Hepatocyte (in vitro differentiated cells): ENCODE results near the gene APOL1. TPM values are rescaled to one million over a fixed set of nuclear protein-coding genes. Genes with fewer than 3 reads are reported as not detected.

Experiments
- DNase-seq: peaks from one replicate; pipeline ENCODE4 v3.0.0-alpha.2; 2016; ENCODE audit warnings: low spot score
- H2AFZ ChIP-seq: fragments of 200-600 bp; sonication (generic); 2 replicates; pipeline ENCODE4 v1.6.0; 2016; ENCODE audit warnings: antibody characterized with exemption, mild to moderate bottlenecking
- H3K27ac ChIP-seq: fragments of 200-600 bp; sonication (generic); 2 replicates; pipeline ENCODE4 v1.5.1; 2016; ENCODE audit warnings: mild to moderate bottlenecking
- H3K27me3 ChIP-seq: fragments of 200-600 bp; sonication (generic); 2 replicates; pipeline ENCODE4 v1.6.1; 2016
- H3K36me3 ChIP-seq: fragments of 200-600 bp; sonication (generic); replicated peaks from 2 replicates; pipeline ENCODE4 v1.5.1; 2016; ENCODE audit warnings: low read depth; ENCODE audit not compliant: insufficient read depth
- H3K4me1 ChIP-seq: fragments of 200-600 bp; sonication (generic); 2 replicates; pipeline ENCODE4 v1.5.1; 2016; ENCODE audit warnings: mild to moderate bottlenecking, moderate library complexity; ENCODE audit not compliant: insufficient read depth
- H3K4me2 ChIP-seq: fragments of 200-600 bp; sonication (generic); 2 replicates; pipeline ENCODE4 v1.6.0; 2016
- H3K4me3 ChIP-seq: fragments of 200-600 bp; sonication (generic); 2 replicates; pipeline ENCODE4 v1.5.1; 2016; ENCODE audit warnings: mild to moderate bottlenecking
- H3K79me2 ChIP-seq: fragments of 200-600 bp; sonication (generic); 2 replicates; pipeline ENCODE4 v1.6.0; 2017; ENCODE audit warnings: mild to moderate bottlenecking
- H3K9me2 ChIP-seq: fragments of 200-600 bp; sonication (generic); replicated peaks from 2 replicates; pipeline ENCODE4 v1.6.0; 2017; ENCODE audit warnings: mild to moderate bottlenecking; ENCODE audit not compliant: insufficient read depth
- H3K9me3 ChIP-seq: fragments of 200-600 bp; sonication (generic); 2 replicates; pipeline ENCODE4 v1.5.1; 2016; ENCODE audit warnings: low read depth, mild to moderate bottlenecking
- H4K20me1 ChIP-seq: fragments of 200-600 bp; sonication (generic); 2 replicates; pipeline ENCODE4 v1.6.0; 2016; ENCODE audit warnings: mild to moderate bottlenecking; ENCODE audit not compliant: insufficient read depth, poor library complexity, severe bottlenecking
- CTCF ChIP-seq: fragments of 200-600 bp; sonication (generic); IDR thresholded peaks from 2 replicates; pipeline ENCODE4 v1.5.1; 2016; ENCODE audit warnings: antibody characterized with exemption, mild to moderate bottlenecking; ENCODE audit not compliant: poor library complexity
- EZH2 ChIP-seq: fragments of 200-600 bp; sonication (generic); IDR thresholded peaks from 2 replicates; pipeline ENCODE4 v1.6.1; 2016; ENCODE audit warnings: antibody characterized with exemption, mild to moderate bottlenecking, borderline replicate concordance
- EZH2phosphoT487 ChIP-seq: fragments of 200-600 bp; sonication (generic); IDR thresholded peaks from one replicate; pipeline ENCODE4 v1.6.1; 2018; ENCODE audit warnings: antibody characterized with exemption, mild to moderate bottlenecking, low read depth, moderate library complexity; ENCODE audit not compliant: unreplicated experiment, severe bottlenecking
- WGBS: methylation state at CpG from one replicate; pipeline ENCODE4 v1.1.6; 2016; ENCODE audit warnings: low lambda C conversion rate; ENCODE audit errors: missing lambda C conversion rate; 5-methylcytosine and 5-hydroxymethylcytosine counted together
- polyA plus RNA-seq: library from polyadenylated mRNA; unstranded; fragments of >200 nt; fragmentation: Nextera tagmentation; extraction: Ambion mirVana; gene quantifications from 2 replicates; pipeline ENCODE4 v1.2.1, GENCODE V29; 2016
- total RNA-seq: library from RNA; depleted of rRNA; stranded (reverse); fragments of >200 nt; gene quantifications from 2 replicates; pipeline ENCODE4 v1.2.3, GENCODE V29; 2014

The APOL1 gene
- total and polyA plus RNA-seq, 2 experiments from 2014 or later, result 6.4 to 7.3 TPM

GRCh38 chr22:36210224-36210623 lies 42.7 kb upstream of the APOL1 start:
- Histone ChIP-seq H3K36me3 (no peaks in the 10 kb centered on the region), H3K4me1 (no peaks in the 10 kb centered on the region), H4K20me1 (no peaks in the 10 kb centered on the region), H3K4me3 (no peak overlapping the region), H3K27ac (no peak overlapping the region), H3K9me2 (no peaks in the 10 kb centered on the region), H3K9me3 (no peaks in the 10 kb centered on the region), H3K79me2 (no peaks in the 10 kb centered on the region), H3K27me3 (no peaks in the 10 kb centered on the region), H3K4me2 (no peak overlapping the region), H2AFZ (no peak overlapping the region)
- DNase-seq, result no peak
- no peak for TF ChIP-seq EZH2
- no peak for TF ChIP-seq EZH2phosphoT487
- TF ChIP-seq CTCF, result no peak
- 92% methylated on average over 3 of the region's 3 CpGs for WGBS

GRCh38 chr22:36211237-36211861 lies 41.6 kb upstream of the APOL1 start:
- no peaks in the 10 kb centered on the region for H3K27me3 ChIP-seq
- no peak overlapping the region for H3K4me2 ChIP-seq
- no peaks in the 10 kb centered on the region for H3K9me3 ChIP-seq
- H2AFZ ChIP-seq, result no peak overlapping the region
- H4K20me1 ChIP-seq, result no peaks in the 10 kb centered on the region
- 81% methylated on average over 4 of the region's 4 CpGs for WGBS
- H3K36me3 ChIP-seq, result no peaks in the 10 kb centered on the region
- no peaks in the 10 kb centered on the region for H3K4me1 ChIP-seq
- no peak overlapping the region for H3K4me3 ChIP-seq
- no peaks in the 10 kb centered on the region for H3K9me2 ChIP-seq
- no peaks in the 10 kb centered on the region for H3K79me2 ChIP-seq
- H3K27ac ChIP-seq, result no peak overlapping the region
- TF ChIP-seq EZH2 (no peak), EZH2phosphoT487 (no peak), CTCF (no peak)
- no peak for DNase-seq

GRCh38 chr22:36212901-36213300 lies 40.0 kb upstream of the APOL1 start:
- Histone ChIP-seq H3K27ac (no peak overlapping the region), H3K9me2 (no peaks in the 10 kb centered on the region), H3K4me2 (no peak overlapping the region), H3K4me1 (no peaks in the 10 kb centered on the region), H3K79me2 (no peaks in the 10 kb centered on the region), H3K36me3 (no peaks in the 10 kb centered on the region), H3K9me3 (no peaks in the 10 kb centered on the region), H4K20me1 (no peaks in the 10 kb centered on the region), H2AFZ (no peak overlapping the region), H3K27me3 (no peaks in the 10 kb centered on the region), H3K4me3 (no peak overlapping the region)
- DNase-seq, result no peak
- TF ChIP-seq EZH2, result no peak
- TF ChIP-seq EZH2phosphoT487, result no peak
- no peak for TF ChIP-seq CTCF

GRCh38 chr22:36213586-36213985 lies 39.3 kb upstream of the APOL1 start:
- WGBS, result 90% methylated on average over 4 of the region's 4 CpGs
- H3K27ac ChIP-seq, result no peak overlapping the region
- no peak overlapping the region for H2AFZ ChIP-seq

More at GRCh38 chr22:36213586-36213985, 39.3 kb upstream of the APOL1 start:
- Histone ChIP-seq H3K4me1 (no peaks in the 10 kb centered on the region), H3K36me3 (no peaks in the 10 kb centered on the region), H4K20me1 (no peaks in the 10 kb centered on the region), H3K27me3 (no peaks in the 10 kb centered on the region), H3K4me2 (no peak overlapping the region), H3K79me2 (no peaks in the 10 kb centered on the region), H3K4me3 (no peak overlapping the region), H3K9me2 (no peaks in the 10 kb centered on the region), H3K9me3 (no peaks in the 10 kb centered on the region)
- no peak for TF ChIP-seq EZH2phosphoT487
- no peak for TF ChIP-seq EZH2
- no peak for TF ChIP-seq CTCF
- no peak for DNase-seq
